Choroid plexus epithelial cell (primary cell): ENCODE results near the gene DNAJB1.

Source experiments
- DNase-seq: peaks from one replicate; pipeline ENCODE4 v3.0.0-alpha.2; 2010; ENCODE audit warnings: low read depth
- H3K4me3 ChIP-seq: 2 replicates; pipeline ENCODE4 v1.5.1; 2011; ENCODE audit warnings: low read depth, mild to moderate bottlenecking, control low read depth, low read length, moderate library complexity
- TF ChIP-seq, protein P1 (sequence below): conservative IDR thresholded peaks from 2 replicates; pipeline ENCODE4 v1.5.1; 2011; ENCODE audit warnings: low read depth, mild to moderate bottlenecking, control low read depth, inconsistent platforms, low read length, moderate library complexity

The DNAJB1 gene

DNA sequence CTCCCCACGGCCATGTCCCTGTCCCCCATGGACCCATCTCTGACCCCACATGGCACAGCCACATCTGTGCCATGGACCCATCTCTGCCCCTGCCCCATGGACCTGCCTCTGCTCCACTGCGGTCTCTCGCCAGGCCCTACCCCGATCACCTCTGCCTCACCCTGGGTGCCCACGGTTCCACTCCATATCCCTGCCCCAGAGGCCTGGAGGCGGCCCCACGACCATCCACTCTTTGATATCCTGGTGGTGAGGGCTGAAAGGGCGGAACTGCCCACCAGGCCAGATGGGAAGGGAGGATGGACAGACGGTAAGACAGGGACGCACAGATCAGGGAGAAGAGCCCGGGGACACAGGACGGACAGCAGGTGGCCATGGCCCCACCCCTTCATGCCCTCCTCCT lies 43.4 kb downstream of the DNAJB1 start:
- DNase-seq = no peak
- TF ChIP-seq, protein P1, sequence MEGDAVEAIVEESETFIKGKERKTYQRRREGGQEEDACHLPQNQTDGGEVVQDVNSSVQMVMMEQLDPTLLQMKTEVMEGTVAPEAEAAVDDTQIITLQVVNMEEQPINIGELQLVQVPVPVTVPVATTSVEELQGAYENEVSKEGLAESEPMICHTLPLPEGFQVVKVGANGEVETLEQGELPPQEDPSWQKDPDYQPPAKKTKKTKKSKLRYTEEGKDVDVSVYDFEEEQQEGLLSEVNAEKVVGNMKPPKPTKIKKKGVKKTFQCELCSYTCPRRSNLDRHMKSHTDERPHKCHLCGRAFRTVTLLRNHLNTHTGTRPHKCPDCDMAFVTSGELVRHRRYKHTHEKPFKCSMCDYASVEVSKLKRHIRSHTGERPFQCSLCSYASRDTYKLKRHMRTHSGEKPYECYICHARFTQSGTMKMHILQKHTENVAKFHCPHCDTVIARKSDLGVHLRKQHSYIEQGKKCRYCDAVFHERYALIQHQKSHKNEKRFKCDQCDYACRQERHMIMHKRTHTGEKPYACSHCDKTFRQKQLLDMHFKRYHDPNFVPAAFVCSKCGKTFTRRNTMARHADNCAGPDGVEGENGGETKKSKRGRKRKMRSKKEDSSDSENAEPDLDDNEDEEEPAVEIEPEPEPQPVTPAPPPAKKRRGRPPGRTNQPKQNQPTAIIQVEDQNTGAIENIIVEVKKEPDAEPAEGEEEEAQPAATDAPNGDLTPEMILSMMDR = no peak
- H3K4me3 ChIP-seq = peak overlapping the region; percentile 46

DNA sequence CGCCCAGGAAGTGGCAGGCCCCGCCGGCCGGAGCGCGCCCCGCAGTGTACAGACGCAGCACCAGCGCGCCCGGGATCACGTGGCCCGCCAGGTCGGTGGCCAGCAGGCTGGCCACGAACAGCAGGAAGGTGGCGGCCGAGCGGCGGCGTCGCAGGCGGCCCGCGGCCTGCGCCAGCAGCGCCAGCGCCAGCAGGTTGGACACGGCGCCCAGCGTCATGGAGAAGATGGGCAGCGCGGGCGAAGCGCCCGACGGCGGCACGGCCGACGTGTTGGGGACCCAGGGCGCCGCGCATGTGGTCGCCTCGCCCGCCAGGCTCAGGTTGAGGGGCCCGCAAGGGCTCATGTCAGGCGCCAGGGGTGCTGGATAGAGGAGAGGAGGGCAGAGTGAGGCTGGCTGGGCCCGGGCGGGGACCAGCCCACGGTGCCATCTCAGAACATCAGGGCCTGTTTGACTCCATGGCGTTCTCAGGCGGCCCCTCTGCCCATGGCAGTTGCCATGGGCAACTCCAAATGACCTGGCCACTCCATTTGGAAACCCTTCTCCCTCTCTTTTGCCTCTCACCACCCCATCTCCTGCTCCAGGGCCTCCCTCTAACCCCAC lies 44.1 kb downstream of the DNAJB1 start:
- no peak for DNase-seq
- TF ChIP-seq, protein P1 = no peak
- H3K4me3 ChIP-seq = no peak overlapping the region

DNA sequence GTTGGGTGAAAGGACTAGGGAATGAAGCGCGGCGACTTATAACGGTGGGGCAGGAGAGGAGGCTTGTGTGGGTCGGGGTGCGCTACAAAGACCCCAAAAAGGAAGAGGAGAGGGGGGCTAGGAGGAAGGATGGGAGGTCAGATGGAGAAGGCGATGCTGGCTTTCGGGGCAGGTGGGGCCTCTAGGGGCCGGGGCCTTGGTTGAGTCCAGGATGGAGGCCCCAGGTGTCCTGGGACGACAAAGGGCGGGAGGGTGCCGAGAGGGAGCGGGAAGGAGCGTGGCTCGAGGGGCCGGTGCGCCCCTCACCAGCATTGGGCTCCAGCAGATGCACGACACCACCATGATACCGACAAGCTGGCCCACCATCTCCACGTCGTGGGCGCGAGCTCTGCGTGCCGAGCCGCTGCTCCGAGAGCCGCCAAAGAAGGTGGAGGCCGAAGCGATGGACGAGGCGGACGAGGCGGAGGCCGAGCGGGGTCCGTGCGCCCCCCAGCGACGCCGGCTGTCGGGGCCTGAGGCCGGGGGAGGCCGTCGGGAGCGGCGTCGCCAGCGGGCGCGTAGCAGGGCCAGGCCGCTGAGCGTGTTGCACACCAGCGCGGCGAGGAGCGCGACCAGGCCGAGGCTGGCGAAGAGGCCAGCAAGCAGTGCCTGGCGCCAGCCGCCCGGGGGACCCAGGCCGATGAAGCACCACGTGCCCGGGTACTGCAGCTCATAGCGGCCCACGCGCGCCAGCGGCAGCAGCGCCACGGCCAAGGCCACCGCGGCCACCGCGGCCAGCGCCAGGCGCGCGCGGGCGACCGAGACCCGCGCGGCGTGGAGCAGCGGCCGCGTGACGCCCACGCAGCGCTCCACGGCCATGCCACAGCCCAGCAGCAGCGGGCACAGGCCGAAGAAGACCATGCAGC lies 44.9 kb downstream of the DNAJB1 start:
- no peak overlapping the region for H3K4me3 ChIP-seq
- no peak for DNase-seq
- TF ChIP-seq, protein P1 = no peak

DNA sequence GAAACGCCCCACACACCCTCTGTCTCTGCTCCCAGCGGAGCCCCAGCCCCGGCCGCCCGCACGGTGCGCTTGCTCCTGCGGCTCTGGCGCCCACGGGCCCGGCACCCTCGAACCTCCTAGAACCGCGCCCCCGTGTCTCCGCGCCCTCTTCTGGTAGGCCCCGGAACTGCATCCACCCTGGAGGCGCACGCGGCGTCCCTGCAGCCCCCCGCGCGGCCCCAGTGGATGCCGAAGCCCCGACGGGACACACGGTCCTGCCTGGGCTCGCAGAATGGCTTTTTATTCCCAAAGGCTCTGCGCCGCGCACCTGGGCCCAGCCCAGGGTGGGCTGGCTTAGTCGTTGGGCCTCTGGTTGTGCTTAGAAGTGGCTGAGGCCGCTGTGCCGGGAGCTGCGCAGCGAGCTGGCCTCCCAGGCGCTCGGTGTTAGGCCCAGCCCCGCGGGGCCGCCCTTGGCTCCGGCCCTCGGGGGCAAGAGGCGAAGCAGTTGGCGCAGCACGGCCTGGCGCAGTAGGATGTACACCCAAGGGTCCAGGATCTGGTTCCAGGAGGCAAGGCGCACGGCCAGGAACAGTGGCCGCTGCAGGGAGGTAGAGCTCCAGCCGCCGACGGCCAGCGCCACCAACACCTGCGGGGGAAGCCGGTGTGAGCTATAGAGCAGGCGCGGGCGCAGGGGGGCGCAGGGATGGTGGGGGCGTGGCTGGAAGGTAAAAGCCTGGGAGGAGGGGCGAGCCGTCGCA lies 45.8 kb downstream of the DNAJB1 start:
- DNase-seq = peak; percentile 57
- TF ChIP-seq, protein P1 = peak; percentile 77

DNA sequence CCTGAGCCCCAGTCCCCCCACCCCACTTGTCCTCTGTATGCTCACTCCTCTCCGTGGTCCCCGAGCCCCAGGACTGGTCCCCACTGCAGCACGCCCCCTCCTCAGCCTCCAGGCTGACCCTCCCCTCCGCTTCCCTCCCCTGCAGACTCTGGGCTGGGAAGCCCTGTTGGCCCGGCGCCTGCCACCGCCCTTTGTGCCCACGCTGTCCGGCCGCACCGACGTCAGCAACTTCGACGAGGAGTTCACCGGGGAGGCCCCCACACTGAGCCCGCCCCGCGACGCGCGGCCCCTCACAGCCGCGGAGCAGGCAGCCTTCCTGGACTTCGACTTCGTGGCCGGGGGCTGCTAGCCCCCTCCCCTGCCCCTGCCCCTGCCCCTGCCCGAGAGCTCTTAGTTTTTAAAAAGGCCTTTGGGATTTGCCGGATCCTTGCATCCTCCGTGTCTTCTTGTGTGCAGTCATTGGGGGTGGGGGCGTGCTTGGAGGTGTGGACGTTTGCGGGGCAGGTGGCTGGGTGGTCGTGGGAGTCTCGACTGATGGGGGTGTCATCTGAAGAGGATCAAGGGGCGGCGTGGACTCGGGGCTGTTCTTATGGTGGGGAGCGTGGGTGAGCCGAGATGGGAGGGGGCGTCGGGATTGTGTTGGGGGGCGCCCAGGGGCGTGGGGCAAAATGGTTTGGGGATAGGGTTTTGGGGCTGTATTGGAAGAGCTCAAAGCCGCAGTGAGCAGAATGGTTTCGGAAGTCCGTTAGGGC lies 46.6 kb downstream of the DNAJB1 start:
- TF ChIP-seq, protein P1 = no peak
- DNase-seq = no peak
- no peak overlapping the region for H3K4me3 ChIP-seq

More for the DNA sequence above, 45.8 kb downstream of the DNAJB1 start:
- H3K4me3 ChIP-seq = peak overlapping the region; percentile 14

DNA sequence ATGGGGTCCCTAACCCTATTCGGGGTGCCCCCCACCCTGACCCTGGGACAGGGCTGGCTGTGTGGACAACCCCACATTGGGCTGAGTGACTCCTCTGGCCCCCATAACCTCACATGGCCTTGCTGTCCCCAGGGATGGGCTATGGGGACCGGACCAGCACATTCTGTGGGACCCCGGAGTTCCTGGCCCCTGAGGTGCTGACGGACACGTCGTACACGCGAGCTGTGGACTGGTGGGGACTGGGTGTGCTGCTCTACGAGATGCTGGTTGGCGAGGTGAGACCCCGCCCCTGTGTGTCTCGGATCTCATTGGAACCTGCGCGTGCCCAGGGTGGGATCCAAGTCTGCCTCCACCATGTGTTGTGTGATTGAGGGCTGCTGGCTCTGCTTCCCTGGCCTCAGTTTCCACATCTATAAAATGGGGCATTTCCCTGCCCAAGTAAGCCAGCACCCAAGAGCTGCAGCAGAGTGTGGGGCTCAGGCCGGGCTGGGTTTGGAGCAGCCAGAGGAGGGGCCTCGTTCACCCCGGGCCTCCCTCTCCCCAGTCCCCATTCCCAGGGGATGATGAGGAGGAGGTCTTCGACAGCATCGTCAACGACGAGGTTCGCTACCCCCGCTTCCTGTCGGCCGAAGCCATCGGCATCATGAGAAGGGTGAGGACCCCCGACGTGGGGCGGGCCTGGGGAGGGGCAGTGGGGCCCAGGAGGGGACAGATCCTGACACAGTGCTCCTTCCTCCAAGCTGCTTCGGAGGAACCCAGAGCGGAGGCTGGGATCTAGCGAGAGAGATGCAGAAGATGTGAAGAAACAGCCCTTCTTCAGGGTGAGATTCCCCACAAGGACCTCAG lies 47.9 kb downstream of the DNAJB1 start:
- TF ChIP-seq, protein P1 = no peak
- DNase-seq = no peak
- H3K4me3 ChIP-seq = no peak overlapping the region
